Lower lobe of right lung (tissue), 2 donors: ENCODE data around the gene PNPLA2. TPM values are rescaled to one million over a fixed set of nuclear protein-coding genes. Genes with fewer than 3 reads are reported as not detected.

ENCODE experiments used
- ATAC-seq, 2 donors: fragments of 200-7000 bp; cut with Tn5 transposase; one replicate each; pipeline ENCODE4 v1.9.1; 2020 to 2022; ENCODE audit warnings: mild to moderate bottlenecking in 2 of 2, moderate library complexity in 2 of 2
- DNase-seq: peaks from one replicate; pipeline ENCODE4 v3.0.0-alpha.2; 2020
- H3K27ac ChIP-seq: fragments of 200-600 bp; one replicate; pipeline ENCODE4 v1.8.0; 2022
- H3K27me3 ChIP-seq: fragments of 200-600 bp; one replicate; pipeline ENCODE4 v1.8.0; 2022; ENCODE audit warnings: low read depth
- H3K36me3 ChIP-seq: fragments of 200-600 bp; one replicate; pipeline ENCODE4 v1.8.0; 2022; ENCODE audit warnings: mild to moderate bottlenecking
- H3K4me1 ChIP-seq: fragments of 200-600 bp; one replicate; pipeline ENCODE4 v1.8.0; 2022
- H3K4me3 ChIP-seq: fragments of 200-600 bp; one replicate; pipeline ENCODE4 v1.8.0; 2022; ENCODE audit warnings: mild to moderate bottlenecking
- H3K9me3 ChIP-seq: fragments of 200-600 bp; one replicate; pipeline ENCODE4 v1.8.0; 2022
- CTCF ChIP-seq: fragments of 200-600 bp; IDR thresholded peaks from one replicate; pipeline ENCODE4 v1.8.0; 2022; ENCODE audit warnings: antibody characterized with exemption, mild to moderate bottlenecking
- intact Hi-C: fragments of 100-400 bp; cut with DNase I; formaldehyde crosslinking; loops from one replicate; pipeline ENCODE4 v1.11.0; 2022
- total RNA-seq: library from RNA; stranded (reverse); fragmentation: NEBNext Ultra II Directional; extraction: Animal tissue kit (Norgen Biotek cat#: 25700); gene quantifications from one replicate; pipeline ENCODE4 v1.2.1, GENCODE V29; 2021
- donor health status: DM: no; HTN: yes; CAD: no; lungs with severe emphysema.

Gene PNPLA2
- total RNA-seq, 1 donor from 2014 or later: 137 TPM

GRCh38 chr11:865462-866430 is 47.0 kb downstream of the PNPLA2 start:
- peaks cover 6% of the 10 kb centered on the region for H3K4me1 ChIP-seq
- intact Hi-C loops: no loop called here
- H3K27ac ChIP-seq: no peak overlapping the region
- TF ChIP-seq CTCF: no peak
- DNase-seq (no peak), ATAC-seq (no peak)
- H3K4me3 ChIP-seq: no peak overlapping the region
- no peaks in the 10 kb centered on the region for H3K9me3 ChIP-seq
- H3K36me3 ChIP-seq: peaks cover 64% of the 10 kb centered on the region
- H3K27me3 ChIP-seq: no peaks in the 10 kb centered on the region

GRCh38 chr11:866481-866880 is 47.8 kb downstream of the PNPLA2 start:
- H3K4me1 ChIP-seq: peaks cover 6% of the 10 kb centered on the region
- intact Hi-C loops: no loop called here
- peaks cover 64% of the 10 kb centered on the region for H3K36me3 ChIP-seq
- H3K4me3 ChIP-seq: no peak overlapping the region
- H3K27me3 ChIP-seq: no peaks in the 10 kb centered on the region
- no peak for DNase-seq
- no peak for ATAC-seq
- TF ChIP-seq CTCF: no peak
- H3K27ac ChIP-seq: no peak overlapping the region
- no peaks in the 10 kb centered on the region for H3K9me3 ChIP-seq

GRCh38 chr11:867856-868358 is 49.2 kb downstream of the PNPLA2 start:
- intact Hi-C loops: no loop called here
- ATAC-seq: no peak

GRCh38 chr11:868394-868793 is 49.7 kb downstream of the PNPLA2 start:
- ATAC-seq: no peak
- TF ChIP-seq CTCF: no peak
- H3K36me3 ChIP-seq: peaks cover 49% of the 10 kb centered on the region
- no peaks in the 10 kb centered on the region for H3K9me3 ChIP-seq
- intact Hi-C loops: no loop called here
- H3K4me1 ChIP-seq: no peaks in the 10 kb centered on the region
- DNase-seq: no peak
- no peak overlapping the region for H3K27ac ChIP-seq
- H3K4me3 ChIP-seq: no peak overlapping the region
- H3K27me3 ChIP-seq: no peaks in the 10 kb centered on the region

More at GRCh38 chr11:867856-868358, 49.2 kb downstream of the PNPLA2 start:
- no peak for DNase-seq
- H3K27ac ChIP-seq: no peak overlapping the region
- no peak overlapping the region for H3K4me3 ChIP-seq
- peaks cover 54% of the 10 kb centered on the region for H3K36me3 ChIP-seq
- no peak for TF ChIP-seq CTCF
- H3K4me1 ChIP-seq: no peaks in the 10 kb centered on the region
- H3K27me3 ChIP-seq: no peaks in the 10 kb centered on the region
- H3K9me3 ChIP-seq: no peaks in the 10 kb centered on the region

GRCh38 chr11:868802-869201 is 50.1 kb downstream of the PNPLA2 start:
- Histone ChIP-seq H3K27me3 (no peaks in the 10 kb centered on the region), H3K4me3 (no peak overlapping the region), H3K4me1 (no peaks in the 10 kb centered on the region), H3K9me3 (no peaks in the 10 kb centered on the region), H3K27ac (no peak overlapping the region), H3K36me3 (peaks cover 45% of the 10 kb centered on the region)
- DNase-seq (no peak), ATAC-seq (no peak)
- TF ChIP-seq CTCF: no peak
- intact Hi-C loops: no loop called here
